GM19468 (cell line): ENCODE results near the gene ADRB2.
"Not testable (repeated sequence)": the region's sequence is repeated elsewhere in the genome, so short reads cannot be mapped to it uniquely, and the experiment has no call there.

Experiments used
- ATAC-seq: cut with Tn5 transposase; IDR thresholded peaks from one replicate; pipeline ENCODE4 v1.9.1; 2021; ENCODE audit warnings: mild to moderate bottlenecking, moderate library complexity, moderate number of reproducible peaks; ENCODE audit not compliant: unreplicated experiment; ENCODE audit errors: extremely low read depth

Gene ADRB2

GRCh38 chr5:148826053-148826738 lies at the start of gene ADRB2:
Gene ADRB2, plus strand, starts transcription at chr5:148826611. Its CDS starts 221 bp downstream, at chr5:148826832.
- ATAC-seq = peak; percentile 95

GRCh38 chr5:148776780-148777179 lies 49.6 kb upstream of the ADRB2 start:
- no peak for ATAC-seq

- no peak for ATAC-seq
These were observed 47.5 kb upstream of the ADRB2 start for GRCh38 chr5:148778882-148779281.

- ATAC-seq = no peak
These were observed 45.7 kb upstream of the ADRB2 start for GRCh38 chr5:148780711-148781110.

- ATAC-seq = no peak
These were observed 44.6 kb upstream of the ADRB2 start for GRCh38 chr5:148781766-148782165.

GRCh38 chr5:148785223-148785622 lies 41.2 kb upstream of the ADRB2 start:
- no peak for ATAC-seq

- no peak for ATAC-seq
These were observed 40.0 kb upstream of the ADRB2 start for GRCh38 chr5:148786456-148786855.

- no peak for ATAC-seq
These were observed 37.8 kb upstream of the ADRB2 start for GRCh38 chr5:148788636-148789035.

- ATAC-seq = no peak
These were observed 35.7 kb upstream of the ADRB2 start for GRCh38 chr5:148790545-148791333.

GRCh38 chr5:148791334-148791667 lies 35.1 kb upstream of the ADRB2 start:
- peak; percentile 95 for ATAC-seq

- ATAC-seq = no peak
These were observed 34.7 kb upstream of the ADRB2 start for GRCh38 chr5:148791696-148792095.

GRCh38 chr5:148792744-148793143 lies 33.7 kb upstream of the ADRB2 start:
- no peak for ATAC-seq

GRCh38 chr5:148793261-148793660 lies 33.1 kb upstream of the ADRB2 start:
- ATAC-seq = no peak

- ATAC-seq = no peak
These were observed 32.1 kb upstream of the ADRB2 start for GRCh38 chr5:148794275-148794674.

GRCh38 chr5:148794729-148795561 lies 31.5 kb upstream of the ADRB2 start:
- ATAC-seq = no peak

GRCh38 chr5:148796936-148797335 lies 29.5 kb upstream of the ADRB2 start:
- ATAC-seq = no peak

- no peak for ATAC-seq
These were observed 27.6 kb upstream of the ADRB2 start for GRCh38 chr5:148798786-148799185.

- ATAC-seq = no peak
These were observed 26.5 kb upstream of the ADRB2 start for GRCh38 chr5:148799737-148800527.

- no peak for ATAC-seq
These were observed 24.6 kb upstream of the ADRB2 start for GRCh38 chr5:148801682-148802276.

GRCh38 chr5:148803451-148803850 lies 23.0 kb upstream of the ADRB2 start:
- ATAC-seq = not testable (repeated sequence)
